ENCODE results near the gene TANC2. TPM values are rescaled to one million over a fixed set of nuclear protein-coding genes. Genes with fewer than 3 reads are reported as not detected.

The TANC2 gene
- 10 to 100 TPM; 15.1 to 18.5 TPM for total RNA-seq

DNA sequence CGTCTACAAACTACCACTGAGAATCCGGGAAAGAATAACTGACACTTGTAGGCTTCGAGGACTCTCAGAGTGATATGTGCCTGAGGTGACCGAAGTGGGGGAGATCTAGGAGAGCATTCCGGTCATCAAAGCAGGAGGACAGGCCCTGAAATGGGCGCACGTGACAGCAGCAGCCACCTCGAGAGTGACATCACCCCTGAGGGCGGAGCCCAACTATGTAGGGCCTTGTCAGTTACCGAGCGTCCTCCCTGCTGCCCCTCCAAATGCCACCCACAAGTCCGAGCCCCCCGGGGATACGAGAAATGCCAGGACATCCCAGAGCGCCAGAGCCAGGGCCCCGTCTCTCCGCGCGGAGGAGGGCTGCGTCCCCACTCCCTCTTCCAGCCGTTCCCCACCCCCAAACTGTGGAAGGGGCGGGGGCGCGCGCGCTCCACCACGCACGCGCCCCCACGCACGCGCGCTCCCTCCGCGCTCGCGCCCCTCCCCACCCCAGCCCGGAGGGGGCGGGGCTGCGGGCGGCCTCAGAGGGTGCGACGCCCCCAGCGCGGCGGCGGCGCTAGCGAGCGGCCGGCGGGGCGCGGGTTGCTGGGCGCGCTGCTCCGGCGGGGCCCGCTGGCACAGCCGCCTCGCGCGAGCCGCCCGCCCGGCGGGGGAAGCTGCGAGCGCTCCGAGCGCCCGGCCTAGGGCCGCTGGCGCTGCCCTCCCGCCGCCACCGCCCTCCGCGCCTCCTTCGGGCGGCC lies at the start of gene TANC2:
Gene TANC2 (plus strand): TSS at position 550 of the 740 bp plus-strand sequence. CDS start 43,325 bp downstream, outside the sequence.
- intact Hi-C loops (cut with DNase I), result no loop called here
- H3K9me3 ChIP-seq, result no peaks in the 10 kb centered on the region
- peak within 1 kb of the TSS; percentile 73 to 84 for H3K9ac ChIP-seq (ENCODE audit: low read depth in 2 of 2, low read length in 2 of 2)

GRCh38 chr17:62916684-62917571 lies 49.1 kb upstream of the TANC2 start:
- H3K4me3 ChIP-seq, result no peak overlapping the region
- TF ChIP-seq CTCF (IDR thresholded peaks at IDR 0.05), result no peak
- H3K9ac ChIP-seq (ENCODE audit: low read depth in 2 of 2, low read length in 2 of 2), result no peak overlapping the region
- H3K27ac ChIP-seq, result no peak overlapping the region
- intact Hi-C loops (cut with DNase I), result no loop called here
- no peak for DNase-seq
- H3K9me3 ChIP-seq, result no peaks in the 10 kb centered on the region
- H3K36me3 ChIP-seq, result no peaks in the 10 kb centered on the region
- no peaks in the 10 kb centered on the region for H3K4me1 ChIP-seq
- no peaks in the 10 kb centered on the region for H3K27me3 ChIP-seq

More for the DNA sequence above, at the start of gene TANC2:
- Histone ChIP-seq H3K4me3 (peak within 1 kb of the TSS; percentile 79), H3K27ac (peak within 1 kb of the TSS; percentile 52), H3K27me3 (no peaks in the 10 kb centered on the region), H3K4me1 (peaks cover 3% of the 10 kb centered on the region), H3K36me3 (no peaks in the 10 kb centered on the region)
- no peak for TF ChIP-seq CTCF (IDR thresholded peaks at IDR 0.05)
- DNase-seq, result peak; percentile 80

DNA sequence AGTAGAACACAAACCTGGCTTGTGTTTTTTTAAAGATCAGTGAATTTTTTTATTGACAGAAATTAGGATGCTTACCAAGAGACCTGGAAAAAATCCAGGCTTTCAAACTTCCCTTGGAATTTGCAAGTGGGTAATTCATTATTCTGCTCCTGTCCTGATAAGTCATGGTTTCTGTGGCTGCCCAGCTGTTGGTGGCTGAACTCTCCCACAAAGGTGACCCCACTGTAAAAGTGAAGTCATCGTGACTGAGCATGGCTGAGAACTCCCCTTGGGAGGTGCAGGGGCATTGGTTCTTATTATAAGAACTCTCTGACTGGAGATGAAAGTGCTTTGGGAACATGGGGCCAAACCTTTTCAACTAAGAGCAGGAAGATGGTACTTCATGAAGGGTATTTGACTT lies 46.6 kb upstream of the TANC2 start:
- H3K9ac ChIP-seq (ENCODE audit: low read depth in 2 of 2, low read length in 2 of 2), result no peak overlapping the region
- intact Hi-C loops (cut with DNase I), result no loop called here
- H3K4me1 ChIP-seq, result no peaks in the 10 kb centered on the region
- H3K36me3 ChIP-seq, result no peaks in the 10 kb centered on the region
- no peak for DNase-seq
- H3K27ac ChIP-seq, result no peak overlapping the region
- H3K27me3 ChIP-seq, result no peaks in the 10 kb centered on the region
- H3K9me3 ChIP-seq, result no peaks in the 10 kb centered on the region
- no peak for TF ChIP-seq CTCF (IDR thresholded peaks at IDR 0.05)
- H3K4me3 ChIP-seq, result no peak overlapping the region

GRCh38 chr17:62920300-62920699 lies 45.7 kb upstream of the TANC2 start:
- intact Hi-C loops (cut with DNase I), result no loop called here
- DNase-seq, result no peak

More at GRCh38 chr17:62920300-62920699, 45.7 kb upstream of the TANC2 start:
- TF ChIP-seq CTCF (IDR thresholded peaks at IDR 0.05), result no peak
- Histone ChIP-seq H3K4me3 (no peak overlapping the region), H3K4me1 (no peaks in the 10 kb centered on the region), H3K27ac (no peak overlapping the region), H3K9ac (ENCODE audit: low read depth in 2 of 2, low read length in 2 of 2) (no peak overlapping the region), H3K36me3 (no peaks in the 10 kb centered on the region), H3K27me3 (no peaks in the 10 kb centered on the region), H3K9me3 (no peaks in the 10 kb centered on the region)

Measured in colonic mucosa (tissue), 4 donors.